Duodenal mucosa (tissue), 2 donors: Measurements from ENCODE around the gene ZNF783.
A peak's percentile ranks its signal among the peaks of the same experiment; 100 is the strongest.

Experiments used
- H3K27ac ChIP-seq: one replicate; pipeline ENCODE4 v1.7.0; 2013; ENCODE audit warnings: low read depth, low read length
- H3K27me3 ChIP-seq, 2 donors: one replicate each; pipeline ENCODE4 v1.7.0; 2013; ENCODE audit warnings: low read length in 2 of 2, control low read depth in 1 of 2; ENCODE audit not compliant: insufficient read depth in 2 of 2, control insufficient read depth in 1 of 2
- H3K36me3 ChIP-seq, 2 donors: one replicate each; pipeline ENCODE4 v1.7.0; 2013; ENCODE audit warnings: low read length in 2 of 2, control low read depth in 1 of 2; ENCODE audit not compliant: insufficient read depth in 2 of 2, control insufficient read depth in 1 of 2
- H3K4me1 ChIP-seq, 2 donors: one replicate each; pipeline ENCODE4 v1.7.0; 2013; ENCODE audit warnings: low read length in 2 of 2, control low read depth in 1 of 2; ENCODE audit not compliant: insufficient read depth in 2 of 2, control insufficient read depth in 1 of 2
- H3K4me3 ChIP-seq, 2 donors: one replicate each; pipeline ENCODE4 v1.7.0; 2013; ENCODE audit warnings: low read length in 2 of 2, low read depth in 1 of 2
- H3K9ac ChIP-seq, 2 donors: one replicate each; pipeline ENCODE4 v1.7.0; 2013; ENCODE audit warnings: low read length in 2 of 2, low read depth in 1 of 2
- H3K9me3 ChIP-seq, 2 donors: one replicate each; pipeline ENCODE4 v1.7.0; 2013; ENCODE audit warnings: low read length in 2 of 2, control low read depth in 1 of 2; ENCODE audit not compliant: control insufficient read depth in 1 of 2

Gene ZNF783

DNA sequence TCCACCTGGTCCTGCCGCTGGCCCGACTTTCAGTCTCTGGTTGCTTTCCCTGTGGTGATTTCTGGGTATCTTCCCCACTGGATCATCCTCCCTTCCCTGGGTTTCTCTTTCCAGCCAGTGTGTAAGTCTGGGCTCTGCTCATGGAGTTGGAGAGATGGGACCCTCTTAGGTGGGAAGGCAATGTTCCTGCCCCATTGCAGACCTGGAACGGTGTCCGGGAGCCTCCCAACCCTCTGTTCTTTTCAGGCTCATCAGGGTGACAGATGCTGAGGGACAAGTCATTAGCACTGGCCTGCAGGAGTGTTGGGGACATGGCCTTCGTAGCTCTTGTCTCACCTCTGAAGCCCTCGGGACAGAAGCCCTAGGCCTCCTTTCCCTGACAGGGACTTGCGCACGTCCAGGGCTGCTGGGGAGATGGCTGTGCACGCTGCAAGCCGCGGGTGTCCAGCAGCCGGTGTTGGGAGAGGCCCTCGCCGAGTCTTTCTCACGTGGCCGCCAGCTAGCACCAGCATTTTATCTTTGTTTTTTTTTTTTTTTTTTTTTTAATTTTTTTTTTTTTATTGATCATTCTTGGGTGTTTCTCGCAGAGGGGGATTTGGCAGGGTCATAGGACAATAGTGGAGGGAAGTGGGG lies 17.2 kb downstream of the ZNF783 start:
- Histone ChIP-seq H3K4me1 (peaks cover 2 to 3% of the 10 kb centered on the region in 2 donors), H3K27me3 (no peaks in the 10 kb centered on the region), H3K4me3 (no peak overlapping the region), H3K27ac (no peak overlapping the region), H3K9ac (no peak overlapping the region), H3K36me3 (peaks cover 15 to 35% of the 10 kb centered on the region in 2 donors), H3K9me3 (no peaks in the 10 kb centered on the region)

GRCh38 chr7:149280151-149280550 lies 18.2 kb downstream of the ZNF783 start:
- peaks cover 8 to 10% of the 10 kb centered on the region in 2 donors for H3K4me1 ChIP-seq
- H3K27ac ChIP-seq, result no peak overlapping the region
- no peaks in the 10 kb centered on the region for H3K27me3 ChIP-seq
- H3K9ac ChIP-seq, result no peak overlapping the region
- H3K9me3 ChIP-seq, result no peaks in the 10 kb centered on the region
- no peak overlapping the region for H3K4me3 ChIP-seq
- peaks cover 15 to 35% of the 10 kb centered on the region in 2 donors for H3K36me3 ChIP-seq

DNA sequence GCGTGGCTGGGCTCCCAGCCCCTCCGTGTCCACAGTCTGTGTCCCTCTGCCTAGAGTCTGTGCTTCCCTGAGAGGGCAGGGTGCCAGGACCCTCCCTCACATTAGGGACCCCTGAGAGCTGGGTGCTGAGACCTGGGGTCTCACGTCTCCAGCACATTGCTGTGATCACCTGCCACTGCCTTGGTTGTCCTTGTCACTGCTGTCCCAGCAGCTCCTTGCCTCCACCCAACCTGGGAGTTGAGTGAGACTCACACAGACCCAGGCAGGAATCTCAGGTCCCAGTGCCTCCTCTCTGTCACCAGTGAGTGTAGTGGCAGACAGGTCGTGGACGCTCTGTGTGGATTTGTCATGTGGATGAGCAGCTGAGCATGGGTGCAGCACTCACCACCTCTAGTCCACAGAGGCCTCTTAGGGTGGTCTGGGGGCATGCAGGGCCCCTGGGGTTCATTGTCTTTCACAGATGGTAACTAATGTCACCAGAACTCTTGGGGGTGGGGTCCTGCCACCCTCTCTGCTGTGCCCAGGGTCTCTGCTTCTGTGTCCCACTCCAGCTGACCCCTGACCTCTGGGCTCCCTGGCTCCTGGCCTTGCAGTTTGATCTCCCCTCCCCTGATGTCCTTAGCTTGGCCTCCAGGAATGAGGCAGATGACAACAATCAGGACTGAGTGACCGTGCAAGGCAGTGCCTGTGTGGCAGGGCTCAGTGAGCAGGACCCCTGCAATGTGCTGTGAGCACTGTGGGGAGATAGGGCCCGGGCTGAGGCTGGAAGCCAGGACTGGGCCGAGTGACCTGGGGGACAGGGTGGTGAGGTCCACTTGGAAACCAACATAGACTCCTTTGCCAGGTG lies 18.9 kb downstream of the ZNF783 start:
- Histone ChIP-seq H3K36me3 (peaks cover 12 to 31% of the 10 kb centered on the region in 2 donors), H3K4me3 (no peak overlapping the region), H3K27ac (no peak overlapping the region), H3K9ac (no peak overlapping the region), H3K27me3 (no peaks in the 10 kb centered on the region), H3K9me3 (no peaks in the 10 kb centered on the region), H3K4me1 (peaks cover 14 to 17% of the 10 kb centered on the region in 2 donors)

GRCh38 chr7:149281508-149282330 lies 19.7 kb downstream of the ZNF783 start:
- no peak overlapping the region for H3K9ac ChIP-seq
- no peak overlapping the region for H3K4me3 ChIP-seq
- peaks cover 14 to 20% of the 10 kb centered on the region in 2 donors for H3K4me1 ChIP-seq
- H3K36me3 ChIP-seq, result peaks cover 8 to 28% of the 10 kb centered on the region in 2 donors
- H3K27ac ChIP-seq, result no peak overlapping the region
- H3K27me3 ChIP-seq, result no peaks in the 10 kb centered on the region
- no peaks in the 10 kb centered on the region for H3K9me3 ChIP-seq

- H3K36me3 ChIP-seq, result peaks cover 8 to 28% of the 10 kb centered on the region in 2 donors
- peaks cover 14 to 20% of the 10 kb centered on the region in 2 donors for H3K4me1 ChIP-seq
- no peaks in the 10 kb centered on the region for H3K9me3 ChIP-seq
- H3K27ac ChIP-seq, result no peak overlapping the region
- H3K9ac ChIP-seq, result no peak overlapping the region
- no peaks in the 10 kb centered on the region for H3K27me3 ChIP-seq
- H3K4me3 ChIP-seq, result no peak overlapping the region
Measured at GRCh38 chr7:149282331-149282655, 20.3 kb downstream of the ZNF783 start.

GRCh38 chr7:149283321-149283720 lies 21.3 kb downstream of the ZNF783 start:
- no peaks in the 10 kb centered on the region for H3K9me3 ChIP-seq
- no peak overlapping the region for H3K27ac ChIP-seq
- H3K27me3 ChIP-seq, result no peaks in the 10 kb centered on the region
- no peak overlapping the region for H3K9ac ChIP-seq
- peaks cover 2 to 20% of the 10 kb centered on the region in 2 donors for H3K36me3 ChIP-seq
- no peak overlapping the region for H3K4me3 ChIP-seq
- peaks cover 14 to 20% of the 10 kb centered on the region in 2 donors for H3K4me1 ChIP-seq

DNA sequence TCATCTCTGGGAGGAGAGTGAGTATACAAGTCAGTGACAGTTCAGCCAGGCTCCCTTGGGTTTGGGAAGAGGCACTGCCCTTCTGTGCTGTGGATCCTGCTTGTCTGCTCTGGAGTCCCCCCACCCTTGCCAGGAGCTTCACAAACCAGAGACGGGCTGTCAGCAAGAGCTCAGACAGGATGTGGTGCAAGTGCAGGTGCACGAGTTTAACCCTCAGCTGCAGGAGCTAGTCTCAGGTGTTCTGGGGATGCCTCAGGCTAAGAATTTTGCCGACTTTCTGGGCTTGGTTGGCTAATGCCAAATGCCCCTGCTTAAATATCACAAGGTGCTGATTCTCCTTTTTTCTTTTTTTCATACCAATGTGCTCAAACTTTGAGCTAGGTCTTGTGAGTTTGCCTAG lies 22.3 kb downstream of the ZNF783 start:
- Histone ChIP-seq H3K4me3 (peak overlapping the region; percentile 77 to 85), H3K36me3 (peaks cover 0 to 13% of the 10 kb centered on the region in 2 donors), H3K9me3 (no peaks in the 10 kb centered on the region), H3K4me1 (peaks cover 14 to 20% of the 10 kb centered on the region in 2 donors), H3K27me3 (no peaks in the 10 kb centered on the region), H3K27ac (no peak overlapping the region), H3K9ac (no peak overlapping the region)

- peak overlapping the region; percentile 61 to 62 for H3K9ac ChIP-seq
- no peak overlapping the region for H3K27ac ChIP-seq
- H3K27me3 ChIP-seq, result no peaks in the 10 kb centered on the region
- H3K4me1 ChIP-seq, result peaks cover 14 to 20% of the 10 kb centered on the region in 2 donors
- H3K36me3 ChIP-seq, result peaks cover 0 to 17% of the 10 kb centered on the region in 2 donors
- no peaks in the 10 kb centered on the region for H3K9me3 ChIP-seq
- H3K4me3 ChIP-seq, result peak overlapping the region; percentile 77 to 85
Measured at GRCh38 chr7:149284850-149285585, 23.0 kb downstream of the ZNF783 start.

- H3K4me3 ChIP-seq, result peak overlapping the region; percentile 77 to 85
- no peak overlapping the region for H3K27ac ChIP-seq
- H3K36me3 ChIP-seq, result peaks cover 0 to 15% of the 10 kb centered on the region in 2 donors
- no peaks in the 10 kb centered on the region for H3K9me3 ChIP-seq
- no peaks in the 10 kb centered on the region for H3K27me3 ChIP-seq
- H3K9ac ChIP-seq, result peak overlapping the region; percentile 61 to 62
- peaks cover 14 to 20% of the 10 kb centered on the region in 2 donors for H3K4me1 ChIP-seq
Measured at GRCh38 chr7:149285603-149286002, 23.6 kb downstream of the ZNF783 start.
